GM11168 (cell line): ENCODE measurements around the gene PCCA.
"Not testable (repeated sequence)": the region's sequence is repeated elsewhere in the genome, so short reads cannot be mapped to it uniquely, and the experiment has no call there.

Experiments
- in situ Hi-C: fragments of 300-500 bp; cut with MboI; formaldehyde crosslinking; loops from one replicate; pipeline ENCODE4 v1.12.0; 2022; ENCODE audit warnings: low sequenced_read_pairs; ENCODE audit not compliant: unreplicated experiment

The PCCA gene

DNA sequence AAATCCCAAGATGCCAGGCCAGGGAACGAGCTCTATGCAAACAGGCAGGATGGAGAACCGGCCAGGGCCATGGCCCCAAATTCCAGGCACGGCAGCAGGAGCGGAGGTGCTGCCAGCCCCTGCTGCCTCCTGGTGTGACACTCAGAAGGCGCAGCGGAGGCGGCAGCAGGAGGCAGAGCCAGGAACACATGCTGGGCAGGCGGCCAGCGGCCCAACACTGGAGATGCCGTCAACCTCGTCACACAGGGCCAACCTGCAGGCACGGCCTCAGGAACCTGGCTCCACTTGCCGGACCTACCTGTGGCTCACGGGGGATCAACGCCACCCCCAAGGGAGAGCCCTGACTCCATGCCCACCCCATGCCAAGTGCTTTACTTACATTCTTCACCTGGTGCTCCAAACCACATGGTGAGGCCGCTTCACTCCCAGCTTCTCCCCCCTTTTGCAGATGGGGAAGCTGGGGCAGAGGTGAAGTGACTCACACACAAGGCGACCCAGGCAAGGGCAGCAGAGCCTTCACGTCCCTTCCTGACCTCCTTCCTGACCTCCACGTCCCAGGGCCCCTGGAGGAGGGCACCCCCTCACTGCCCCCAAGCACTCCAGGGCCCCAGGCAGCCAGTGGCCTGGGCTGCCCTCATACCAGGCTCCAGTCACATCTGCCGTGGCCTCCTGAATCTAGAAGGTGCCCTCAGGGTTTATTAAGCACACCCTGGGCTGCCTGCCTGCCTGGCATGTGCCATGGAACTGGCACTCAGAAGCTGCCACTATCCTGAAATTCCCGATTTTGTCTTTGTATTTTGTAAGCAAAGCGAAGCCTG is 456.2 kb downstream of the PCCA start:
- in situ Hi-C loops, result loop anchor here (25.0 kb wide), 2 partner anchors 633 to 883 kb away; no protein-coding TSS in a partner anchor

DNA sequence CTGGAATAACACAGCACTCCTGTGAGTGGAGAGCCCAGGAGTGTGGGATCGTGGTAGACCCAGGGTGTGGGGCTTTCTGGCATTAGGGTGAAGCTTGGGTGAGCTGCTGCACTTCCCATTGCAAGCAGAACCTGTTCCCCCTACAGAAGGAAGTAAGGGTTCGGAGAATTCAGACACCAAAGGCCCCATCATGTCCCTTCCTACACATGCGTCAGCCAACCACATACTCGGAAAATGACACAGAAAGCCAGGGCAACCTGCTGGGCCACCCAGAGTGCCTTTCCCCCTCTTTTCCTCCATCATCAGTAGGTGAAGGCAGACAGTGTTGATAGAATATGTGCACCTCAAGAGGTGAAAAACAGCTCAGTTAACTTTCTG is 456.8 kb downstream of the PCCA start:
- in situ Hi-C loops, result loop anchor here (25.0 kb wide), 2 partner anchors 633 to 883 kb away; no protein-coding TSS in a partner anchor

DNA sequence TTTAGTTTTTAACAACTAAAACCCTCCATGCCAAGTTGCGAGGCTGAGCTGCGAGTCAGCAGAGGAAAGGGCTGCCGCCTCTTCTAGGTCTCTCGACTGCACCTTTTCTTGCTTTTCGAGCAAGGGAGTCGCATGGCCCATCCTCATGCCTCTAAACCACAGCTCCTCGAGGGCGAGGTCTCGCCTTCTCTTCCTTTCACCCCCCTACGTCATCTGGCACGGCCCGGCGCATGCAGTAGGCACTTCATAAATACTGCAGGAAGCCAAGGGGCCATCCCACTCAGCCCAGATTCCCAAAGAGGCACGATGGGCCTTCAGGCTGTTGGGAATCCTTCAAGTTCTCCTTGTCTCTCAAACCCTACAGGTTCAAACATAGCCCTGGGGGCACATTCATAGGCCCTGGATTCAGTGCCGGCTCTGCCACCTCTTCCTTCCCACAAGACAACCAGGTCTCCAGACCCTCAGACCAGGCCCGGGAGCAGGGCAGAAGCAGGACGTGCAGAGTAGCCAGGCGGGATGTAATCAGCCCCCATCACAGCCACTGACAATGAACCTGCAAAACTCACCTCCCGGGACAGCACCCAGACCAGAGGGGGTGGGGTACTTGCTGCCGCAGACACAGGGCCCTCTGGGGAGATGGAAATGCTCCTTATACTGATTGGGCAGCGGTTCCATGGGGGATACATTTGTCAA is 458.0 kb downstream of the PCCA start:
- in situ Hi-C loops, result loop anchor here (25.0 kb wide), 2 partner anchors 635 to 885 kb away; no protein-coding TSS in a partner anchor

DNA sequence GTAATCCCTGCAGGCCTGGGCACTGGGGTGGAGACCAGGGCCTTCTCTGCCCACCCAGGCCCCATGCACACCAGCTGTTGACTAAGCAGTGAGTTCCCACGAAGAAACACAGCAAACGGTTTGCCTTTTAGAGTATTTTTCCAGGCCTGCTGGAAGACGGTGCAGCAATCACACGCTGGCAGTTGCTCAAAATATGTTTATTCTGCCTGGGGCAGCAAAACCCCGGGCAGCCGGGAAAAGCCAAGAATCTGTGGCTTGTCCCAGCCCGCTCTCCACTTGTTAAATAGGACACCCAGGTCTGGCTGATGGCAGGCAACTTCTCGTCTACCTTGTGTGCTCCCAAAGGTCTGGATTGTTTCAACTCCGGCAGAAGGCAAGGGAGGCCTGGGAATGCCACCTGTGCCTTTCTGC is 458.9 kb downstream of the PCCA start:
- in situ Hi-C loops, result loop anchor here (25.0 kb wide), 2 partner anchors 635 to 885 kb away; no protein-coding TSS in a partner anchor

DNA sequence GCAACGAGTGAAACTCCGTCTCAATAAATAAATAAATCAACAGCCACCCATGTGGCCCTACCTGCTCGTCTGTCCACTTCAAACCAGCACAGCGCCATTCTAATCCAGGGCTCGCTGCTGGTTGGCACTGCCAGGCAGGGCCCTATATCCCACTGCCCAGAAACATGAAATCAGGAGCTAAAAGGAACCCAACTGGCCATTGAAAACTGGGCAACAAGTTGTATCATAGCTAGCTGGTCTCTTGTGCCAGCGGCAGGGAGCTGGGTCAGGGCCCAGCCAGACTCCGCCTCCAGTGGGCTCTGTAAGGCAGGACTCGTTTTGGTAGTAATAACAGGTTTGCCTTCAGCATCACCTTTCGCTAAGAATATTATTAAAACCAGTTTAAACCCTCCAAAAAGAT is 460.4 kb downstream of the PCCA start:
- in situ Hi-C loops, result loop anchor here (25.0 kb wide), 2 partner anchors 637 to 887 kb away; no protein-coding TSS in a partner anchor

DNA sequence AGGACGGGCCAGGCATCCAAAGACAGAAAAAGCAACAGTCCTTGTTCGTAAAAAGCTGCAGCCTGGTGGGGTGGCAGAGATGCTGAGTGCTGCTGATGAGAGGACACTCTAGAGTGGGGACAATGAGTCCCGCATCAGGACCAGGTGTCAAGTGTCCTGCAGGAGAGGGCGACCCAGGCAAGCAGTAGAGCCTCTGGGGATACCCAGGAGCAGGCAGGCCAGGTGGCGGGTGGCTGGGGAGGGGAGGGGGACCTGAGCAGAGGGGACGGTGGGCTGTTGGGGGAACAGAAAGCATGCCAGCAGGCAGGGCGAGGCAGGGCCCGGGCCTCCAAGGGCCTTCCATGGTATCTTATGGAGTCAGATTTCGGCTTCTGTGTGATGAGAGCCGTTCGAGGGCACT is 463.9 kb downstream of the PCCA start:
- in situ Hi-C loops, result no loop called here

DNA sequence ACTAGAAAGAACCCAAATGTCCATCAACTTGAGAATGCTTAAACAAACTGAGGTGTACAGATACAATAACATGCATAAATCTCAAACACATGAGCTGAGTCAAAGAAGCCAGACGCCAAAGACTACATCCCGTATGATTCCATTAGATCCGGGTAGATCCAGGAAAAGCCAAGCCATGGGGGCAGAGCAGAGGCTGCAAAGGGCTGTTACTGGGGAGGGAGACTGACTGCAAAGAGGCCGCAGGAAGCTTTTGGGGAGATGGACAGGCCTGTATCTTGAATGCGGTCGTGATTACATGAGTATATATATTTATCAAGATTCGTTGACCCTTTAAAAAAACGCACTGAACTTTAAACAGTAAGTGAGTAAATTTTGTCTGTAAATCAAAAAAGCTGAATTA is 471.0 kb downstream of the PCCA start:
- in situ Hi-C loops, result loop anchor here (10.0 kb wide), 1 partner anchor 565 kb away; no protein-coding TSS in a partner anchor

DNA sequence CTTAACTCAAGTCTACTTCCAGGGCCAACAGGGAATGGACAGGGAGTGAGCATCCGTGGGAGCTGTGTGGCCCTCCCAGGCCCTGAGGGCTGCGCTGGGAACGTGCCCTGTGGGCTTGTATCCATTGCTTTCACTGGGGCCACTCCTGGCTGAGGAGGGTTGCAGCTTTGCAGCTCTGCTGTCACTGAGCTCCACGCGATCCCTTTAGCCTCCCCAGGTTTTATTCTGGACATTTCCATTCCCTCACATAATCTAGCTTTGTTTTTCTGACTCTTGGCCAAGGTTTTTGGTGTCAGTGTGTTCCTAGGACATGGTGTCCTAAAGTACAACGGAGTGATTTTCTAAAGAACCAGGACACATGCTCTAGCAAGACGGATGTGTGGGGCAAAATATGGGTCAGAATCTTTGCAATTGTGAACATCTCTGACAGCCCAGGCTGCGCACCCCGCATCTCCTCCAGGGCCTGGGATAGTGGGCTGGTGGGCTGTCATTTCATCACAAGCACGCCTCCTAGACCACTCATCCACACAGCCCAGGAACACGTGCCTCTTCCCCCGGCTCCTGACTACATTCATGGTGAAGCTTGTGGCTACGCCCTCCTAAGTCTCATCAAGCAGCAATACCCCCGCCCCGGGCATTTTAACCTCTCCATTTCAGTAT is 471.7 kb downstream of the PCCA start:
- in situ Hi-C loops, result loop anchor here (10.0 kb wide), 1 partner anchor 564 kb away; no protein-coding TSS in a partner anchor

DNA sequence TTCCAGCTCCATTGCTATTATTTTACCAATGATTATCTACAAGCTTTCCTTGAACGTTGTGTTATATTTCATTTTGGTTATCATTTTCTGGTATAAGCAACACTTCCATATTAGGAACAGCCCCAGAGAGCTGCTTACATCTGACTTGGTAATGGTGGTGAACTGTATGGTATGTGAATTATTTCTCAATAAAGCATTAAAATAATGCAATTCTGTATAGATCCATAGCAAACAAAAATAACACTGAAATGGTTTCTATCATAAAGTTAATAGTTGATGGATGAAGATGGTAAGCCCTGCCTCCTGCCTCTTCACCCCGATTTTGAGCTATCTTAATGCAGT is 472.2 kb downstream of the PCCA start:
- in situ Hi-C loops, result loop anchor here (10.0 kb wide), 1 partner anchor 564 kb away; no protein-coding TSS in a partner anchor

DNA sequence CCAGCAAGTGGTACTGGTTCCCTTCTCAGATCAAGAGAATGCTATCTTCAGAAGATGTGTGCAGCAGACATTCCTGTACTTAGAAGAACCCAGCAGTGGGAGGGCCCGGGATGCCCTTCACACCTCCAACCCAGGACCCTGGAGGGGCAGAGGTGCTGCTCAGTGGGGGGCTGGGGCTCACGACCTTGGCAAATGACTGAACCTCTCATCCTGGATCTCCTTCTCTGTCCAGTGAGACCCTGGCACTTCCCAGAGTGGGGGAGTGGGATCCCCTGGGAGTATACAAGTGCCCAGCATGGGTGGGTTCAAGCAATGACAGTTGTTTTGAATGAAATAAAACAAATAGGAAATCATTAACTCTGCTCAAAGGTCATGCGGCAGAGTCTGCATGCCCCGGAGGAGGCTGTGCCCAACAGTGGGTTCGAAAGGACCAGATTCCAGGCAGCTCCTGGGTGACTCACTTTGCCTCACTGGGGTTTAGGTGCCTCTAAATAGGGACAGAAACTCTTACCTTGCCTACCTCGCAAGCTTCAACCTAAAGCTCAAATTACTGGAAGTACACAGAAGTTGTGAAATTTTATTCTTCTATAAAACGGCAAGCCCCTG is 472.8 kb downstream of the PCCA start:
- in situ Hi-C loops, result loop anchor here (10.0 kb wide), 1 partner anchor 563 kb away; no protein-coding TSS in a partner anchor

DNA sequence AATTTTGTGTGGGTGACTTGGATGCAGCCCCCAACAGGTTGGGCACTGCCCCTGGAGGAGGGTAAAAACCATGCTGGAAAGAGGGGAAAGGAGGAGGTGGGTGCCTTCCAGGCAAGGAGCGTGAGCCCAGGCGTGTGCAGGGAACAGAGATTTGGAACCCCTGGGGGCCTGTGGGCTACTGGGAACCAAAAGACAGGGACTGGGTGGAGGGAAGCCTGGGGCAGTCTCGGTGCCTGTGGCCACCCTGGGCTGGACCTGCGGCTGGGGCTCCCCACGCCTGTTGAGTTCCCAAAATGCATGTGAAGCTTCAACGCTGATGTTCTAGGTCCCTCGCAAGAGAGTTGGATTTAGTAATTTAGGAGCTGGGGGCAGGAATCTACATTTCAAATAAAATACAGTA is 474.9 kb downstream of the PCCA start:
- in situ Hi-C loops, result loop anchor here (10.0 kb wide), 1 partner anchor 561 kb away; no protein-coding TSS in a partner anchor

DNA sequence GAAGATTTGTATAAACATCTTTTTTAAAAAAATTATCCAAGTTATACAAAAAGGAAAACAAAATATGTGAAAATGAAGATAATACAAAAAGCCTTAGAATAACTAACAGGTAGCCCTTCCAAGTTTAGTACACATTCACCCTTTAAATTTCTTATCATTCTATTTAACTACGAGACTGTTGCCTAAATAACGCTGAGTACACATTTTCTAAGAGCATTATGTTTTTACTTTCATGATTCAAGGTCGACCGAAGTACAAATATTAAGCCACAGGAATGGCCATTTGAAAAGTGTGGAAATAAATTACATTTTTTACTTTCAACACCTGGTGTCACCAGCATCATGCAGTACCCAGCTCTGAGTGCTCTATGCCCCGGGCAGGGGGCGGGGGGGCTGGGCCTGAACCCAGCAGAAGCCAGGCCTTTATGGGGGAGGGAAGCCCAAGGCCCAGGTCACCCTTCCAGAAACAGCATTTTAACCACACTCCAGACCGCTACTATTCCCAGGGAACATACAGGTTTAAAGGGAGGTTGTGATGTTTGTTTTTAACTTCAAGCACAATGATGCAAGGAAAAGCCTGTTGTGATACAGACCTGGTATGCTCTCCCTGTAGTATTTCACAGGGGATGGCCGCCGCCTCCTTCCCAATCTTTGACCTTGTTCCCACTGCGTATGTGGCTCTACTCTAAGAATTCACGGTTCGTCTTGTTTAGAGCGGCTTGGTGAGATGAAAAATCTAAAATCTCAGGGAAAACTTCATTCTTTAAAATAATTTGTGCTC is 475.7 kb downstream of the PCCA start:
- in situ Hi-C loops, result loop anchor here (10.0 kb wide), 1 partner anchor 560 kb away; no protein-coding TSS in a partner anchor

DNA sequence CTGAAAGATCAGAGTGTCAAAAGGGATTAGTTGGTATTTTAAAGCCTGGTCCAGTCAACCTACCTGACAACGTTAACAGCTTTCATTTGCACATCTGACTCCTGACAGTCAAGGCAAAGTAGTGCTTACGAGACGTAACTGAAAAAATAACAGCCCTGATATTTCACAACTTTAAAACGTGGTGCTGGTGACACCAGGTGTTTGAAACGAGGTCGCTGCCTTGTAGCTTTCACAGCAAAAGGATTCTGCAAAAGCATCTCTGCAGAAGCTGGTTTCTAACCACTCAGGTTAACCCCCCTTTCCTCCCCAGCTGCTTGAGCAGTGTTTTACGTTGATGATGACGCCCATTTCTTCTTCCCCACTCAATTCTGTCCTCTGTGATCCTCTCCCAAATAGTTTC is 476.4 kb downstream of the PCCA start:
- in situ Hi-C loops, result loop anchor here (10.0 kb wide), 1 partner anchor 560 kb away; no protein-coding TSS in a partner anchor

DNA sequence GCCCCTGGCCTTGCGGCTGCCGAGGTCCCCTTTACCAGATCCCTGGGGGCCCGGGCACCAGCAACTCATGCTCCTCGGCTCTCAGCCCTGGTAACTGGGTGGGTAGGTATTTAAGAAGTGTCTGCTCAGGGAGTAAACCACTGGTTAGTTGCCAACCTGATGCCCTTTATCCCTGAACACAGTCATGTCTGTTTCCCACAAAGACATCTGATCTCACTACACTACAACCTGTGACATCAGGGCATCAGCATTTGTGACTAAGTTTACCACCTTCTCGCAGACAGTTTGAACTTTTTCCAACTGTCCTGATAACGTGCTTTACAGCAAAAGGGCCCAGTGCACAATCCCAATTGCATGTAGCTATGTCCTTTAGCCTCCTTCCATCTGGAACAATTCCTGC is 477.6 kb downstream of the PCCA start:
- in situ Hi-C loops, result loop anchor here (10.0 kb wide), 1 partner anchor 558 kb away; no protein-coding TSS in a partner anchor

DNA sequence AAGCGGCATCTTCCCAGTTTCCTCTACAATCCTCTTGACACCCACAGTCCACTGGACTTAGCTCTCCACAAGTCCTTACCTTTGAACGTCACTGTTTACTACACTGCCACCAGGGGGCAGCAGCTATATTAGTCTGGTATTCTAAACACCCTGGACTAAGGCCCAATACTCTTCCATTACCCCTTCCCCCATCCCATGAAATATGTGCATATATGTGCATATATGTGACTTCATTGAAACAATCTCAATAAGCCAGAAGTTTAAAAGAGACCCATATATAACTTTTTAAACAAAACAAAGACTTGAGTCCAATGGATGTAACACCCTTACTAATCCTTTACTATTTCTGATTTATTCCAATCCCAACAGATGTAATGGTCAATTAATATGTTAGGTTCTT is 484.2 kb downstream of the PCCA start:
- in situ Hi-C loops, result no loop called here

DNA sequence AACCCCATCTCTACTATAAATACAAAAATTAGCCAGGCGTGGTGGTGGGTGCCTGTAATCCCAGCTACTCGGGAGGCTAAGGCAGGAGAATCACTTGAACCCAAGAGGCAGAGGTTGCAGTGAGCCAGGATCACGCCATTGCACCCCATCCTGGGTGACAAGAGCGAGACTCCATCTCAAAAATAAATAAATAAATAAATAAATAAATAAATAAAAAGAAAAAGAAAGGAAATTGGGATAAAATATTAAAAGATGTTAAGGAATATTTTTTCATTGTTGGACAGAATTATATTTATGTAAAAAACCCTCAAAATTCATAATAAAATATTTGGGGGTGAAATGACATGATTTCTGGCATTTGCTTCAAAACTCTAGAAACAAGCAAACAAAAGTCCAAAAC is 488.3 kb downstream of the PCCA start:
- in situ Hi-C loops, result not testable (repeated sequence)
